T-helper 1 cell treated with Interleukin-12 subunit alpha and Interleukin-12 subunit beta and Interleukin-4 antibody, amounts not matched to agents 30 μg/mL and 1 μg/mL, for 36 hours (primary cell): Measurements from ENCODE around the gene DLEU7.

Experiments
- H3K27ac Mint-ChIP-seq: one replicate; pipeline ENCODE4 v1.8.0; 2021; ENCODE audit warnings: mild to moderate bottlenecking, mixed read lengths
- H3K27me3 Mint-ChIP-seq: one replicate; pipeline ENCODE4 v1.8.0; 2021; ENCODE audit warnings: low read depth, mixed read lengths
- H3K36me3 Mint-ChIP-seq: one replicate; pipeline ENCODE4 v1.8.0; 2021; ENCODE audit warnings: low read depth, mixed read lengths
- H3K4me1 Mint-ChIP-seq: one replicate; pipeline ENCODE4 v1.8.0; 2021; ENCODE audit warnings: low read depth, mixed read lengths
- H3K4me3 Mint-ChIP-seq: one replicate; pipeline ENCODE4 v1.8.0; 2021; ENCODE audit warnings: mild to moderate bottlenecking, moderate library complexity, mixed read lengths
- H3K9me3 Mint-ChIP-seq: one replicate; pipeline ENCODE4 v1.8.0; 2021; ENCODE audit warnings: mixed read lengths

The DLEU7 gene

DNA sequence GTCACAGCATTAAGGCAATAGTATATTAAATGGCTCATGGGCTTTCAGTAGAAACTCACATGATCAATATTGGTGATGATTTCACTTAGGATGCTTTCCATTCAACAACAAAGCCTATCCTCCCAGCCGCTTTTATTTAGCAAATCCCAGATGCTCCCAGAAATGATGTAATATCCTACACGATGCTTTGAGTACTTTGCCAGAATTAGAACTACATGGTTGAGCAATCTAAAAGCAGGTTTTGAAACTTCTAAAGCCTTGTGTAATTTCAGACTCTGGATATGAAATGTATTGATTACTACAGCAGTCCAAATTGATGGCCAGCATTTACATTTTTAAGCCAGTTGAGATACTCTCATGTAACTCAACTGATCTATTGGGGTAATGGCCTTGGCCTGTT, 13.6 kb downstream of the DLEU7 start:
- H3K9me3 Mint-ChIP-seq, result peaks cover 22% of the 10 kb centered on the region
- peaks cover 12% of the 10 kb centered on the region for H3K27me3 Mint-ChIP-seq
- H3K4me1 Mint-ChIP-seq, result peaks cover 9% of the 10 kb centered on the region
- H3K4me3 Mint-ChIP-seq, result no peak overlapping the region
- no peak overlapping the region for H3K27ac Mint-ChIP-seq
- H3K36me3 Mint-ChIP-seq, result peaks cover 4% of the 10 kb centered on the region

DNA sequence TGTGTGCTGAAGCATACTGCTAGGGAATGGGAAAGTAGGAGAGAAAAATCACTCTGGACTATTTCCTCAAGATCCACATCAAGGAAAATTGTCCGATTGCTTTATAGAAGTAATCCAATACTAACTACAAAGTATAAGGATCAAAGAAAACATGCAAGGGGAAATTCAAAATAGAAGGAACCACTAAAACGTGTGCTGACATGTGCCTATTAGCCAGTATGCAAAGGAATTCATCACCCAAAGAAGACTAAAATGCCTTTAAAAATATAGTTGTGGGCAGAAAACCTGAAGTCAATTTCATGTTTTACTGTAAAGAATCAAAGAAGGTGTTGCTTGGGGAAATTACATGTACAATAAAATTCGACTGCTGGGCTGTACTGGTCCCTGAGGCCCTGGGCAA, 14.3 kb downstream of the DLEU7 start:
- Mint-ChIP-seq H3K27ac (no peak overlapping the region), H3K27me3 (peaks cover 12% of the 10 kb centered on the region), H3K4me1 (peaks cover 9% of the 10 kb centered on the region), H3K36me3 (peaks cover 3% of the 10 kb centered on the region), H3K4me3 (no peak overlapping the region), H3K9me3 (peaks cover 19% of the 10 kb centered on the region)

DNA sequence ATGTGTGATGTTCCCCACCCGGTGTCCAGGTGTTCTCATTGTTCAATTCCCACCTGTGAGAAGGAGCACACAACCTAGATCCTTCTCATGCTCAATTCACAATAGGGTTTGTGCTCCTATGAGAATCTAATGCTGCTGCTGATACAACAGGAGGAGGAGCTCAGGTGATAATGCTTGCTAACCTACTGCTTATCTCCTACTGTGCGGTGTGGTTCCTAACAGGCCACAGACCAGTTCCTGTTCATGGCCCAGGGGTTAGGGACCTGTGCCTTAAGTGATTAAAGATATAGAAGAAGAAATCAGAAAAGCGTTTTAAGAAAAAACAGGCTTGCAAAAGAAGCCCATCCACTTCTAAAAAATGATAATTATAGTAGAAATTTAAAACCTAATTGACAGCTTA, 17.5 kb downstream of the DLEU7 start:
- Mint-ChIP-seq H3K27ac (no peak overlapping the region), H3K4me1 (peaks cover 2% of the 10 kb centered on the region), H3K4me3 (no peak overlapping the region), H3K9me3 (no peaks in the 10 kb centered on the region), H3K27me3 (peaks cover 12% of the 10 kb centered on the region), H3K36me3 (no peaks in the 10 kb centered on the region)

DNA sequence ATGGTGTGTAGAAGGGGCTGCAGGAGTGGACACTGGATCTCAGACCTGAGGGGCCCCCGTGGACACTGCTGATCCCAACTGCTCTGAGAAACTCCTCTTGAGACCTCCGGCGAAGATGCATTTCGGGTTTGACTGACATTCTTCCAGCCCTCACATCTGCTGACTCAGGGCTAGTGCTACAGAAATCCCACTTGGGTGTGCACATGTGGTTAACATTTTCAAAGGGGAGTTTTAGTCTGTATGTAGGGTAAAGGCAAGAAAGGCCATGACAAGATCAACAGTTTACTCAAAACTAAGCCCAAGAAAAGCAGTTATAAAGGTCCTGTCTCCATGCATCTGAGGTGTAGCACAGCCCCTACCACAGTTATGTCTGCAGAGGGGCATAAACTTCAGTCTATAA, 31.2 kb downstream of the DLEU7 start:
- Mint-ChIP-seq H3K27ac (no peak overlapping the region), H3K4me1 (peaks cover 11% of the 10 kb centered on the region), H3K36me3 (no peaks in the 10 kb centered on the region), H3K9me3 (no peaks in the 10 kb centered on the region), H3K27me3 (peaks cover 4% of the 10 kb centered on the region), H3K4me3 (no peak overlapping the region)

DNA sequence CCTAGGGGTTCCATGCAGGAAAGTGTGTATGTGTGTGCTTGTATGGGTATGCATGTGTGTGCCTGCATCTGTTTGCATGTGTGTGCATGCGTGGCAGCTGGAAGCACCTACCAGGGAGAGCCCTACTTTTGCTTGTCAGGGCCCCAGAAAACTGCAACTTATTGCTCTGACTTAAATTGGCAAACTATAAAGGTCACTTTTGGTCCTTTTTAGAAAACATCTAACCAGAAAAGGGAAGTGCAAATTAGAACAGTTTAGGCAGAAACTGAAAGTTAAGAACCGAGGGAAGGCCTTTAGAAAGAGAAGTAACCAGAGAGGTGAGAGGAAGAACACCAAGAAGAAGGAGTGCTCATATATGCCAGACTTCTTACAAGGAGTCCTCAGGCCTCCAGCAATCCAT, 32.5 kb downstream of the DLEU7 start:
- peak overlapping the region; percentile 52 for H3K4me3 Mint-ChIP-seq
- H3K36me3 Mint-ChIP-seq, result no peaks in the 10 kb centered on the region
- peaks cover 11% of the 10 kb centered on the region for H3K4me1 Mint-ChIP-seq
- no peaks in the 10 kb centered on the region for H3K9me3 Mint-ChIP-seq
- no peaks in the 10 kb centered on the region for H3K27me3 Mint-ChIP-seq
- H3K27ac Mint-ChIP-seq, result peak overlapping the region; percentile 11

DNA sequence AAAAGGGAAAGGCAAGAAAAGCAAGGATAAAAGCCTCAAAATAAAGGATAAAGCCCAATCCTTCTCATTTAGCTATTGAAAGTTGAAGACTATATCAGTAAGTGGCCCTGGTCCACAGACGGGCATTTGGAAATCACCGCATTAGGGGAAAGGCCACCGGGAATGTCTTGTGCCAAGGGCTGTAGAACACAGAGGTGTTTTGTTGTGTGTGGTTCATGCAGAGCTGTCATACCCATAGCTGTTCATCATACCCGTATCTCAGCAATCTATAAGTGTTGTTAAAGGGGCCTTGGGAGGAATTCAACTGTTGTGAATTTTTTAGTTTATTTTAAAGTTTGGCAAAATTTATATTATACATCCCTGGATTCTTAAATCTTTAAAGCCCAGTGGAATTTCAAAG, 33.0 kb downstream of the DLEU7 start:
- Mint-ChIP-seq H3K27ac (no peak overlapping the region), H3K27me3 (no peaks in the 10 kb centered on the region), H3K4me1 (peaks cover 11% of the 10 kb centered on the region)

DNA sequence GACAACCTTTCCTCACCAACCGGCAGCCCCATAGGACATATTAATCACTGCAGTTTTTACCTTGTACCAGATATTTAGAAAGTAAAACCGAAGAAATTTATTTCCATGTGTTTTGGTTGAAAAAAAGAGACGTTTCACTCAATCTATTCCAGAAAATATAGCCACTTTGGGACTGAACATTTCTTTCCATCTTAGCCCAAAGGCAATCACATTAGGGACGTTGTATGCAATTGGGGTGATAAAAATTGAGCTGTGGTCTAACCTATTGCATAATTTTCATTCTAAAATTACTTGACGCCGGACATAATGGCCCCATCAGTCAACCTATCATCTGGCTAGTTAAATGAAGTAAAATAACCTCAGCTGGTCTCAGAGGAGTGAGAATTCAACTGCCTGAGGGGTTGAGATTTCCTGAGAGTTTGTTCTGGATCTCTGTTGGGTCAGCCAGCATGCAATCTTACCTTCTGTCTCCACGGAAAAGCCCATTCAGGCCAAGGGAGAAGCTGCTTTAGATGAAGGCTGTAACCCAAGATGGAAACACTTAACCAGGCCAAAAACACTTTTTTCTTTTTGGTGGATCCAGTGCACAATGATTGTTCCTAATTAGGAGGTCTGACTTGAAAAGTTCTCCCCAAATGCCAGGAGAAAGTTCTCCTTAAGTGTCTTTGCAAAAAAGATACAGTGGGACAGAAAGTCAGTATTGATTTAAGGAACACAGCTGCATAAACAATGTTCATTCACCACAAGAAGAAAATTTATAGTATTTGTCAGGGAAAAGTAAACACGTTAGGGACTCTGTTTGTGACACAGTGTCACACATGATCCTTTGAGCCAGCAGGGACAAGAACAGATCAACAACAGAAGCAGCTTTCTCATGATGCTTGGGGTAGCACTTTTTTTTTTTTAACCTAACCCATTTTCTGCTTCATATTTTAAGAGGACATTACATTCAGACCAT, 34.1 kb downstream of the DLEU7 start:
- peaks cover 11% of the 10 kb centered on the region for H3K4me1 Mint-ChIP-seq
- H3K4me3 Mint-ChIP-seq, result no peak overlapping the region
- no peak overlapping the region for H3K27ac Mint-ChIP-seq
- no peaks in the 10 kb centered on the region for H3K27me3 Mint-ChIP-seq
- H3K36me3 Mint-ChIP-seq, result no peaks in the 10 kb centered on the region
- peaks cover 3% of the 10 kb centered on the region for H3K9me3 Mint-ChIP-seq

More for the DNA sequence above, 33.0 kb downstream of the DLEU7 start:
- H3K4me3 Mint-ChIP-seq, result no peak overlapping the region
- H3K9me3 Mint-ChIP-seq, result peaks cover 2% of the 10 kb centered on the region
- no peaks in the 10 kb centered on the region for H3K36me3 Mint-ChIP-seq

DNA sequence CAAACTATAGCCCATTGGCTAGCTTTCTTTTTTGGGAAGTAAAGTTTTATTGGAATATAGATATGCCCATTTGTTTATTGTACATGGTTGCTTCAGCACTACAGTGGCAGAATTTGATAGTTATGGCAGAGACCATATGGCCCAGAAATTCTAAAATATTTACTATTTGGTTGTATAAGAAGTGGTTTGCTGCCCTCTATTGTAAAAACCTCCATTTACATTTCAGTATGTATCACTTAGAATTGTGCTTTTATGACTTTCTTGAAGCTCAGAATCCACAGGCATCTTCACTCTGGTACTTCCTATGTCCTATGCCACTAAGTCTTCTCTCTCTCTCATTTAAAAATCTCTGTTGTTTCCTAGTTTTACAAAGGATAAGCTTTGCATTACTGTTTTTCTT, 37.7 kb downstream of the DLEU7 start:
- H3K4me3 Mint-ChIP-seq, result no peak overlapping the region
- no peaks in the 10 kb centered on the region for H3K36me3 Mint-ChIP-seq
- H3K27me3 Mint-ChIP-seq, result no peaks in the 10 kb centered on the region
- peaks cover 10% of the 10 kb centered on the region for H3K4me1 Mint-ChIP-seq
- H3K27ac Mint-ChIP-seq, result no peak overlapping the region
- peaks cover 3% of the 10 kb centered on the region for H3K9me3 Mint-ChIP-seq

DNA sequence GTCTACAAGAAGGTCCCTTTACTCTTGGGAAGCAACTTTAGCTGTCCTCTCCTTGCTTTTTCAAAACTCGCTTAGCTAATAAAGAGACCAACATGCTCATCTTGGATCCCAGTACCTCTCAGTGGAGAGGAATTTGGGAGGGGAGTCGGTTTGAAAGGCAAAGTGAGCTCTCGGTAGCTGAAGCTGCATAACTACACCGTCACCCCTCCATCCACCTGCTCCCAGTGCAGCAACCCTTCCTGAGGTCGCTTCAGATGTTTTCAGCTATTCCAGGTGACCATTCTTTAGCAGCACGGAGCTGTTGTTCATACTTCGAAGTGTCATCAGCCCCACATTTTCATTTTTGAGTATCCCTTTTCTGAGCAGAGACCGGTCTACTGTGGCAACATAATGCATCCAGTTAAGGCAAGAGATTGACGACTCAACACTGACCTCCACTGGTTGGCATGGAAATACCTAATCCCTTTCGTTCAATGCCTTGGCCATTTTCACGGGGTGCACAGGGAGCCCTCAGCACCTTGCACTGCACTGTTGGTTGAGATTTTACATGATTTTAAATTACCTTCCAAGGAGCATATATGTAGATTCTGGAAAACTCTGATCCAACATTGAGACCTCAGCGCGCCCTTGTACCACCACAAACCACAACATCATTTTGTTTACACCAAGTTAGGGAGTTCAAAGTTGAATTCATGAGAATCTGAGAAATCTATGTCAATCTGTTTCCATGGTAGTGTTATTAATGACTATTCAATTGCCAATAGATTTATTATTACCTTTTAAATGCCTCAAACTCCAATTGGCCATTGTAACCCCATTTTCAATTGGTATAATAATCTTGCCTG, 42.2 kb downstream of the DLEU7 start:
- Mint-ChIP-seq H3K9me3 (peaks cover 3% of the 10 kb centered on the region), H3K4me3 (no peak overlapping the region), H3K36me3 (no peaks in the 10 kb centered on the region), H3K27ac (no peak overlapping the region), H3K4me1 (peaks cover 15% of the 10 kb centered on the region), H3K27me3 (peaks cover 4% of the 10 kb centered on the region)

DNA sequence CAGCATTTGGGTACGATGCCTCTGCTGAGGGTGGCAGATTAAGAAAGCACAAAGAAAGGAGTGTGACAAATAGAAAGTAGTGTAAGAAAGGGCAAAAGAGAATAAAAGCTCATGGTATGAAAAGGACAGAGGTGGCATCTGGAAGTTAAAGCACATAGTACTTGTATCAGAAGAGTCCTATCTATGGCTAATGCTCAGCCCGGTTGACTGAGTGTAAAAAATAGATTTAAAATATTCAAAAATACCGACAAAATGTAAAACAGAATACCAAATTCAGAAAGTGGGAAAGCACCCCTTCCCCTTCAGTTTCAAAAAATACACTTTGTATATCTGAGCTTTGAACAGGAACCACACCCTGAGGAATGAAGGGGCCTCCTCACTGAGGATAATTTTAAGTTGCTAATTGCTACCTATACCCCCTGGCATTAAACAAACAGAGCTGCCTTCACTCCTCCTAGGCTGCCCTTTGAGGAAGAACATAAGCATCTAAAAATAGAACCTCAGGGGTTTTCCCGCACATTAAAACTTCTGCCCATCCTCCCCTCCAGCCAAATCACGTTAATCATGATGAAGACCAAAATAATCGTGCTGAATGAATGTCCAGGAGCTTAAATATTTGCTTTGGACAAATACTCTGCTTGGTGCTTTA, 43.3 kb downstream of the DLEU7 start:
- Mint-ChIP-seq H3K4me1 (peaks cover 15% of the 10 kb centered on the region), H3K4me3 (no peak overlapping the region)

DNA sequence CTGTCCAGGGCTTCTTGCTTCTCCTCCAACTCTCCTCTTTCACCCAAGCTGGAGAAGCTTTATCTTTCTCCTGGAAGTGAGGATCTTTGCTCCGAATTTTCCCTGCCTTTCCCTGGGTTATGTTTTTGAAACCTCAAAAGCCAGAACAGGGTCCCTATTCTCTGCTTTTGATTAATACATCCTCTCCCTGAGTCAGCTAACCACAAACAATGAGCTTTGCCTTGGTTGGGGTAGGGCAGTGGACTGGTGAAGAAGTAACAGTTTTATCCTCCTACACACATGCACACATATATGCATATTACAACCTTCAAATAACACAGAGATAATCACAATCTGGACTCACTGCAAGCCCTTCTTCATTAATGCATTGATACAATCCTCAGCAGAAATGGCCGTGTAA, 44.6 kb downstream of the DLEU7 start:
- peaks cover 15% of the 10 kb centered on the region for H3K4me1 Mint-ChIP-seq
- H3K9me3 Mint-ChIP-seq, result no peaks in the 10 kb centered on the region
- no peak overlapping the region for H3K4me3 Mint-ChIP-seq

More for the DNA sequence above, 43.3 kb downstream of the DLEU7 start:
- Mint-ChIP-seq H3K9me3 (no peaks in the 10 kb centered on the region), H3K36me3 (no peaks in the 10 kb centered on the region), H3K27ac (no peak overlapping the region), H3K27me3 (peaks cover 4% of the 10 kb centered on the region)

DNA sequence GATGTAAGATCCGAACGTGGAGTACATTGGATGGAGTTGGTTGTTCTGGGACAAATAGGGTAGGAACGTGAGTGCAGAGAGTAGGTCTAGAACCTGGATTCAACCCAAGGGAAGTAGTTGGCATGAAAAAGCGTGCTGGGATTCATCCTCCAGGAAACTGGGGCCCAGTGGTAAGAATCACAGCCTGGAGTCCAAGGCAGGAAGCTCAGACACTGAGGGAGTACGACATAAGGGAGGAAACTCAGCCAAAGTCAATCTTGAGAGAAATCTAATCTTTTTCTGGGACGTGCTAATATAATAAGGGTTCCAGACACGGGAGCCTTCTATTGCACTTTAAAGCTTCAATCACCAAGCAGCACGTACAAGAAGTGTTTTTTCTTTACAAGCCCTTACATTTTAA, 46.4 kb downstream of the DLEU7 start:
- Mint-ChIP-seq H3K36me3 (no peaks in the 10 kb centered on the region), H3K4me1 (peaks cover 15% of the 10 kb centered on the region), H3K27me3 (peaks cover 4% of the 10 kb centered on the region), H3K4me3 (no peak overlapping the region), H3K9me3 (no peaks in the 10 kb centered on the region), H3K27ac (no peak overlapping the region)

More for the DNA sequence above, 44.6 kb downstream of the DLEU7 start:
- Mint-ChIP-seq H3K27ac (peak overlapping the region; percentile 11), H3K36me3 (no peaks in the 10 kb centered on the region), H3K27me3 (peaks cover 4% of the 10 kb centered on the region)

DNA sequence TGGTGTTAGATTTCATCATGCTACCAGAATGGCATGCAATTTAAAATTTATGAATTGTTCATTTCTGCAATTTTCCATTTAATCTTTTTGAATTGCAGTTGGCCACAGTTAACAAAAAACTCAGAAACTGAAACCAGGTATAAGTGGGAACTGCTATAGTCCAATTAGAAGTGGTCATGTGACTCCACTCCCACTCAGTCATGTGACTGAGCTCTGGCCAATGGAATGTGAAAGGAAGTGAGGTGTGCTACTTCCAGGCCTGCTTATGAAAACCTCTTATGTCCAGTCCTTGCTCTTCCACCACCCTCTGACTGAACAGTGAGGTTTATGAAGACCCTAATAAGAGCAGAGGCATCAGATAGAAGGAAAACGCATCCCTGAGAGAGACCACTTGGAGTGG, 47.0 kb downstream of the DLEU7 start:
- H3K4me1 Mint-ChIP-seq, result peaks cover 11% of the 10 kb centered on the region
- H3K4me3 Mint-ChIP-seq, result no peak overlapping the region
- no peaks in the 10 kb centered on the region for H3K9me3 Mint-ChIP-seq
- H3K27ac Mint-ChIP-seq, result no peak overlapping the region
- H3K36me3 Mint-ChIP-seq, result no peaks in the 10 kb centered on the region
- peaks cover 4% of the 10 kb centered on the region for H3K27me3 Mint-ChIP-seq

DNA sequence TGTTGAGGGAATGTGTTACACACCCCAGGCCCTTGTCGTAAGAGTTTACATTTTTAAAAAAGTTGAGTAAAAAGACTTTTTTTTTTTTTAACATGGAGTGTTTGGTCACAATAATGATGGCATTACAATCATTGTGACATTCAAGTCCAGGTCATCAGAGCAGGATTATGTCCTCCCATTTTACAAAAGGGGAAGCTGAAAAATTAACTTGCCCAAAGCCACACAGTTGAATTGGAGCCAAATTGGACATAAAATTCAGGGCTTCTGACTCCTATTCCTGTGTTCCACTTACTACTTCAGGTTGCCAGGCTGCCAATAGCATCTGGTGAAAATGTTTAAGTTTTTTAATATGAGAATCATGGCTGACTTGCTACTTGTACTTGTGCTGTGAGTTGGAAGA, 49.3 kb downstream of the DLEU7 start:
- Mint-ChIP-seq H3K9me3 (no peaks in the 10 kb centered on the region), H3K4me1 (no peaks in the 10 kb centered on the region), H3K27ac (no peak overlapping the region), H3K27me3 (no peaks in the 10 kb centered on the region), H3K4me3 (no peak overlapping the region), H3K36me3 (no peaks in the 10 kb centered on the region)
